ENCODE results near the gene ACTN4.

Gene ACTN4

GRCh38 chr19:38679839-38680238 lies 32.4 kb downstream of the ACTN4 start:
- no peak for DNase-seq

- no peak for DNase-seq
Observed at GRCh38 chr19:38682195-38682867, 34.9 kb downstream of the ACTN4 start.

GRCh38 chr19:38682872-38683392 lies 35.5 kb downstream of the ACTN4 start:
- no peak for DNase-seq

GRCh38 chr19:38683393-38684077 lies 36.1 kb downstream of the ACTN4 start:
- DNase-seq: peak; percentile 69

- peak; percentile 21 for DNase-seq
Observed at GRCh38 chr19:38684078-38684861, 36.8 kb downstream of the ACTN4 start.

- DNase-seq: no peak
Observed at GRCh38 chr19:38684862-38685665, 37.6 kb downstream of the ACTN4 start.

GRCh38 chr19:38685666-38686529 lies 38.4 kb downstream of the ACTN4 start:
- DNase-seq: no peak

GRCh38 chr19:38686530-38686888 lies 39.1 kb downstream of the ACTN4 start:
- DNase-seq: peak; percentile 25

- DNase-seq: no peak
Observed at GRCh38 chr19:38687837-38688378, 40.5 kb downstream of the ACTN4 start.

- DNase-seq: no peak
Observed at GRCh38 chr19:38690146-38690545, 42.7 kb downstream of the ACTN4 start.

- no peak for DNase-seq
Observed at GRCh38 chr19:38690832-38691231, 43.4 kb downstream of the ACTN4 start.

- DNase-seq: no peak
Observed at GRCh38 chr19:38691938-38692457, 44.5 kb downstream of the ACTN4 start.

GRCh38 chr19:38692458-38693379 lies 45.3 kb downstream of the ACTN4 start:
- DNase-seq: no peak

- DNase-seq: peak; percentile 59
Observed at GRCh38 chr19:38693380-38694223, 46.2 kb downstream of the ACTN4 start.

GRCh38 chr19:38695317-38695683 lies 47.9 kb downstream of the ACTN4 start:
- no peak for DNase-seq

- DNase-seq: no peak
Observed at GRCh38 chr19:38695832-38696728, 48.6 kb downstream of the ACTN4 start.

- DNase-seq: no peak
Observed at GRCh38 chr19:38696729-38697055, 49.2 kb downstream of the ACTN4 start.

- no peak for DNase-seq
Observed at GRCh38 chr19:38697197-38697596, 49.7 kb downstream of the ACTN4 start.

Measured in CD4-positive, alpha-beta T cell treated with Interleukin-6 for 4 hours (primary cell).